ENCODE data around the gene C17orf113. TPM values are rescaled to one million over a fixed set of nuclear protein-coding genes. Genes with fewer than 3 reads are reported as not detected.

The C17orf113 gene
- total RNA-seq, 1 experiment from 2014 or later: not detected

DNA sequence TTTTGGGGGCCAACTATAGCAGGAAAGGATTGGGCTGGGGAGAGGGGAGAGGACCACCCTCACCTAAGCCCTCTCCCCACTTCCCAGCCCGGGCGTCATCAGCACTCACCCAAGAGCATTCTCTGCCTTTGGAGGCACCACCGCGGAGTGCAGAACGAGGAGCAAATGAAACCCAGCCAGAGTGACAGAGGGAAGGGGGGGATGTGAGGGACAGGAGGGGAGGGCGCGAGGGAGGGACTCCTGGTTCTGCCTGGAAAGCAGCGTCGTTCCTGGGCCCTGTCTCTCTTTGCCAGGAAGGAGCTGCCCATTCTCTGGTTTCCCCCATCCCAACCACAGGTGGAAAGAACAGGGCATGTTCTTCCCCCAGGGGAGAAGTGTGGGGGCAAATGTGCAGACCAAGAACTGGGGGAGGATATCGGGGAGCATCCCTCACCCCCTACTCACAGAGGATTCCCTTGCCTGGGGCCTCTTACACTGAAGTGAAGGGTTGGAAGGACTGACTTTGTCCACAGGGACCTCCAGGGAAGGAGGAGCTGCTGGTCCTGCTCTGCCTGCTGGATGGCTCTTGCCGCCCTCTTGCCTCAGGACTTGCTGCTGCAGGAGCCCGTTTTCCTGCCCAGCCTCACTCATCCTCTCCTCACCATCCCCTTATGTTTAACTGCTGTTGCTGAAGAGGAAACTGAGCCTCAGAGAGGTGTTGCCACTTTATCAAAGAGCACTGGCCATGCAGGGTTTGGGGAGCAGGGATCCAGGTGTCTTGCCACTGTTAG is 3.5 kb upstream of the C17orf113 start:
- H3K27me3 ChIP-seq: peaks cover 15% of the 10 kb centered on the region
- no peak overlapping the region for H3K4me3 ChIP-seq
- H3K9me3 ChIP-seq: no peaks in the 10 kb centered on the region
- no peak for DNase-seq
- H3K36me3 ChIP-seq: no peaks in the 10 kb centered on the region

DNA sequence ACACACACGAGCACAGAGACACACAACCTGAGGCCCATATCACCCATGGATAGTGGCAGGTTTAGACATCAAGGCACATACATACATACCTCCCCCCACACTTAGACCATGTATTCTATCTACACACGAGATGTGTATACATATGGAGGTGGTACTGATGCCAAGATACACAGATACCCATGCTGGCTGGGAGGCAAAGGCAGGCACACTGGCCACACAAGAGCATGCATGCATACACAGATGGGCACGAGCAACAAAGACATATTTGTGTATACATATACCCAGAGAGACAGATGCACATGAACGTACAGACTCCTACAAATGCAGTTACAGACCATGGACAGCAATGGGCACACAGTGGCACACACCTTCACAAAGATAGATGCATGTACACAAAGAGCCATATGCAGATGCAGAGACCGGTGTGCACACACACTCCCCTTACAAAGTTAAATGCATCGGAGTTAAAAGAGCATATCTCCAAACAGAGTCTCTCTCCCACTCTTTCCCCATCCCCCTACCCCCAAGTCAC is 2.0 kb upstream of the C17orf113 start:
- Histone ChIP-seq H3K9me3 (no peaks in the 10 kb centered on the region), H3K4me3 (no peak overlapping the region), H3K27me3 (peaks cover 15% of the 10 kb centered on the region), H3K36me3 (no peaks in the 10 kb centered on the region)
- DNase-seq: no peak

DNA sequence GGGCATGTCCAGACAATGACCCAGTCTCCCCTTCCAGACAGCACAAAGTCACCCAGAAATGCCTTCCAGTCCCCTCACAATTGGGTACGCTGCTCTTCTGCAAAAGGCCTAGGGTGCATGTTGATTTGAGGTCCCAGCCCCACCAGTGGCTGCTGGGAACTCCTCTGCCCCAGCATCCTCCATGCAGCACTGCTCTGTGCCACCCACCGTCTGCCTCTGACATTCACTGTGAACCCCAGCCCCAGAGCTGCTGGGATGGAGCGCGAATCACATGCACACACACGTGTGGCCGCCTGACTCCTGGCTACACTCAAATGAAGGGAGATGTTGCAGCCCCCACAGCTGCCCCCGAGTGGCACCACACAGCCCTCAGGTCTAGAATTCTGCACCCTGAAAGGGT is 1.2 kb upstream of the C17orf113 start:
- Histone ChIP-seq H3K4me3 (no peak overlapping the region), H3K36me3 (no peaks in the 10 kb centered on the region), H3K27me3 (peaks cover 15% of the 10 kb centered on the region), H3K9me3 (no peaks in the 10 kb centered on the region)
- no peak for DNase-seq

- Histone ChIP-seq H3K36me3 (no peaks in the 10 kb centered on the region), H3K27me3 (peaks cover 15% of the 10 kb centered on the region), H3K9me3 (no peaks in the 10 kb centered on the region), H3K4me3 (no peak overlapping the region)
- no peak for DNase-seq
Observed at GRCh38 chr17:42051013-42051400, 606 bp upstream of the C17orf113 start.

- H3K9me3 ChIP-seq: no peaks in the 10 kb centered on the region
- peak overlapping the region; percentile 43 for H3K4me3 ChIP-seq
- no peak for DNase-seq
- peaks cover 15% of the 10 kb centered on the region for H3K27me3 ChIP-seq
- no peaks in the 10 kb centered on the region for H3K36me3 ChIP-seq
Observed at GRCh38 chr17:42049834-42050392, 488 bp downstream of the C17orf113 start.

GRCh38 chr17:42047343-42047742 is 3.1 kb downstream of the C17orf113 start:
- H3K9me3 ChIP-seq: no peaks in the 10 kb centered on the region
- H3K4me3 ChIP-seq: no peak overlapping the region
- H3K36me3 ChIP-seq: no peaks in the 10 kb centered on the region
- H3K27me3 ChIP-seq: peaks cover 9% of the 10 kb centered on the region
- DNase-seq: no peak

GRCh38 chr17:42045719-42046118 is 4.7 kb downstream of the C17orf113 start:
- Histone ChIP-seq H3K27me3 (peaks cover 9% of the 10 kb centered on the region), H3K9me3 (no peaks in the 10 kb centered on the region), H3K36me3 (no peaks in the 10 kb centered on the region), H3K4me3 (no peak overlapping the region)
- no peak for DNase-seq

DNA sequence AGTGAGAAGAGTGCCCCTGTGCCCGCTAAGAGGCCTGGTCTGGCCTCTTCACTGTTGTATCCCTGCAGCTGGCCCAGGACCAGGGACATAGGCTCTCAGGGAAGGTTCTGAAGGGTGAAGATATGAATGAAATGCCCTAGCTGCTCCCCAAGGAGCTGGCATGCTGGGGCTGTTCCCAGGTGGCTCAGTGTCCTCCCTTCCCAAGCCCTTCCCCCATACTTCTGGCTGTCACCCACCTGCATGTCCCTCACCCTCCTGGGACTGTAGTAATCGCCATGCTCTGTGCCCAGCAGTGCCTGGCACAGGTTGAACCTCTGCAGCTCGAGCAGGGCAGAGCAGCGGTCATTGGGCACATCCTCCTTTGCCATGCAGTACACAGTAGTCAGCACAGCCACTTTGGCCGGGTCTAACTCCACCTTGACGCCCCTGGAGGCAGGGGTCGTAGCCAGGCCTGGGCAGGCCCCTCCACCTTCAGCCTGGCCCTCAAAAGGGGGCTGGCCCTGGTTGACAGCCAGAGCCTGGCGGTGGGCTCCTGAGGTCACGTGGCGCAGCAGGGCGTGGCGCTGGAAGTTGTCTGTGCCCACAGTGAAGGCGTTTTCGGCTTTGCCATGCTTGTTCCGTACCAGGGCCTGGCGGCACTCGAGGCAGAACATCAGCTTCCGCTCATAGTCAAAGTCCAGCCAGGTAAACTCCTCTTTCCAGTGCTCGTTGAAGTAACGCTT is 7.6 kb downstream of the C17orf113 start:
- DNase-seq: no peak
- Histone ChIP-seq H3K27me3 (no peaks in the 10 kb centered on the region), H3K4me3 (no peak overlapping the region)

GRCh38 chr17:42041619-42042018 is 8.8 kb downstream of the C17orf113 start:
- Histone ChIP-seq H3K36me3 (no peaks in the 10 kb centered on the region), H3K4me3 (no peak overlapping the region), H3K27me3 (no peaks in the 10 kb centered on the region), H3K9me3 (no peaks in the 10 kb centered on the region)
- DNase-seq: no peak

More for the DNA sequence above, 7.6 kb downstream of the C17orf113 start:
- no peaks in the 10 kb centered on the region for H3K36me3 ChIP-seq
- no peaks in the 10 kb centered on the region for H3K9me3 ChIP-seq

GRCh38 chr17:42040818-42041217 is 9.6 kb downstream of the C17orf113 start:
- no peaks in the 10 kb centered on the region for H3K9me3 ChIP-seq
- no peak overlapping the region for H3K4me3 ChIP-seq
- no peaks in the 10 kb centered on the region for H3K27me3 ChIP-seq
- no peaks in the 10 kb centered on the region for H3K36me3 ChIP-seq
- no peak for DNase-seq

DNA sequence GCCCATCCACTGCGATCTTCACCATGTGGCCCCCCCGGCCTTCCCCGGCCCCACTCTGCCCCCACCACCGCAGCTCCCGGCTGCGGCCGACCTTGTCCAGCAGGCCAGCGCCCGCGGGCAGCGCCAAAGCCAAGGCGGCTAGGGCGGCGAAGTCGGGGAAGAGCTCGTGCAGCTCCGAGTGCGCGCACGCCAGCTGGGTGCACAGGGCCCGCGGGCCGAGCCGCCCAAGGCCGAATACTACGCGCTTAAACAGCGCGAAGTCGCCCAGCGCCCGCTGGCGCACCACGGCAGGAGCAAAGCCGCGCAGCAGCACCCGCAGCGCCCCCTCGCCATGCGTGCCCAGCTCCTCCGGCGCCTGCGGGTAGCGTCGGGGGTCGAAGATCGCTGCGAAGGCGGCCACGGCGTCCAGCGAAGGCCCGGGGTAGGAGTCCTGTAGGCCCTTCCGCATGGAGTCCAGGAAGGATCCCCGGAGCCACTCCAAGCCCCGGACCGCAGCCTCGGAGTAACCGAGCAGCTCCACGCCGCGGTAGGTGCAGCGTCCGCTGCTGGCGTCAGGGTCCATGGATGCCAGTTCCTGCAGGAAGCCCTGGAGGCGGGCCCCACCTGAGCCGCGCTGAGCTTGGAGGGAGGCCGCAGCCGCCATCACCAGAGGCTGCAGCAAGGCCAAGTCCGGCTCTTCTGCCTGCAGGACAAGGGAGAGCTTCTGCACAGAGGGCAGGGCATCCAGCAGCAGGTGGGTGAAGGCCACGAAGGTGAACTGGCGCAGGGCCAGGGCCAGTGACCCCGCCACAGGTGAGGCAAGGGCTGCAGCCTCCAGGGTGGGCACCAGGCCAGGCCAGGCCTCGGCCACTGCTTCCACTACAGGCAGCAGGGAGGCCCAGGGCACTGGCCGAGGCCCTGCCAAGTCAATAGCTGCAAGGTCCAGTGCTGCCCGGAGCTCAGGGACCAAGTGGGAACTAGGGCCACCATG is 10.3 kb downstream of the C17orf113 start:
- no peak for DNase-seq
- Histone ChIP-seq H3K9me3 (no peaks in the 10 kb centered on the region), H3K4me3 (no peak overlapping the region), H3K27me3 (no peaks in the 10 kb centered on the region), H3K36me3 (no peaks in the 10 kb centered on the region)

GRCh38 chr17:42038221-42038973 is 12.0 kb downstream of the C17orf113 start:
- H3K36me3 ChIP-seq: no peaks in the 10 kb centered on the region
- DNase-seq: no peak
- no peaks in the 10 kb centered on the region for H3K9me3 ChIP-seq
- H3K4me3 ChIP-seq: no peak overlapping the region
- H3K27me3 ChIP-seq: no peaks in the 10 kb centered on the region

DNA sequence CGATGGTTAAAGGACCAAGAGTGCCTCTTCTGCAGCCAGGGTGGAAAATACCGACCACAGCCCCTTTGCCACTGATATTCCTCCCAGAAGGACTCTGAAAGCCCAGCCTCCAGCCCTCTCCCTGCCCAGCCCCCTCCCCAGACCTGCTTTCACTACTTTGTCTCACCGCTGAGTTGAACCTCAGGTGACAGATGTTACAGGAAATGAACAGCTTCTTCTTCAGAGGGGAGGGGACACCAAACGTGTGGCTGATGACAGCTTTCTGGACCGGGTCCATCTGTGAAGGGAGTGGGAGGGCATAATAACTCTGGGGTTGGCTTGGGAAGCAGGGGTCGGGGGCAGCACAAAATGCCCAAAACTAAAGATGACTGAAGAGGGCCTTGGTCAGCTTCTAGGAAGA is 16.3 kb downstream of the C17orf113 start:
- DNase-seq: no peak
- H3K9me3 ChIP-seq: no peaks in the 10 kb centered on the region
- no peaks in the 10 kb centered on the region for H3K36me3 ChIP-seq
- H3K4me3 ChIP-seq: no peak overlapping the region
- H3K27me3 ChIP-seq: no peaks in the 10 kb centered on the region

DNA sequence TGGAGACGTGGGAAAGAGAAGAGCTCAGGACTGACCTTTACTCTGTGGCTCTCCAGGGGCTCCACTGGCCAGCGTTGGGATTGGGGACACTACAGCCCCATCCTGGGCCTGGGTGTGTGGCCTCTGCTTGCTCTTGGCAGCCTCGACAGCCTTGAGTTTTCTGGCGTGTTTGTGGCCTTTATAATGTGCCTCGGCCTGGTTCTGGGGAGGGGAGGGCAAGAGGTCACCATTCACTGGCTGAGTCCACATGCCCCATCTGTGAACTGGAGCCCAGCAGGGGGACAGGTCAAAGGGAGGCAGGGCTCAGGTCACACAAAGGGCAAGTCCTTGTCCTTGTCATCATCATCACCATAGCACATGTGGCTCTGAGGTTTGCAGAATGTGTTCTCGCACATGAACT is 18.8 kb downstream of the C17orf113 start:
- no peak for DNase-seq
- no peaks in the 10 kb centered on the region for H3K27me3 ChIP-seq
- H3K36me3 ChIP-seq: no peaks in the 10 kb centered on the region
- H3K9me3 ChIP-seq: no peaks in the 10 kb centered on the region
- H3K4me3 ChIP-seq: no peak overlapping the region

GRCh38 chr17:42028791-42029127 is 21.6 kb downstream of the C17orf113 start:
- H3K36me3 ChIP-seq: peaks cover 17% of the 10 kb centered on the region
- H3K9me3 ChIP-seq: no peaks in the 10 kb centered on the region
- no peaks in the 10 kb centered on the region for H3K27me3 ChIP-seq
- no peak overlapping the region for H3K4me3 ChIP-seq
- no peak for DNase-seq
